ENCODE data around the gene DOCK4.

GRCh38 chr7:112050250-112050881, 155.8 kb downstream of the DOCK4 start:
- TF ChIP-seq SMAD3 (CRISPR knock-in tag; IDR thresholded peaks at IDR 0.05; ENCODE audit: borderline replicate concordance) (no peak), ZNF396 (CRISPR knock-in tag; IDR thresholded peaks at IDR 0.05; ENCODE audit: borderline replicate concordance) (no peak), CTCF (IDR thresholded peaks at IDR 0.05) (no peak), SOX15 (CRISPR knock-in tag; IDR thresholded peaks at IDR 0.05) (no peak), ATF3 (CRISPR knock-in tag; conservative IDR thresholded peaks at IDR 0.05) (no peak)
